Testis (tissue), 3 donors: Measurements from ENCODE around the gene CHCHD6. TPM values are rescaled to one million over a fixed set of nuclear protein-coding genes. Genes with fewer than 3 reads are reported as not detected.

Experiments
- DNase-seq: peaks from one replicate; pipeline ENCODE4 v3.0.0-alpha.2; 2019
- H3K27ac ChIP-seq, 2 donors: fragments of 200-600 bp; sonication (generic); one replicate each; pipeline ENCODE4 v1.5.1; 2019
- H3K27me3 ChIP-seq: fragments of 200-600 bp; sonication (generic); one replicate; pipeline ENCODE4 v1.5.1; 2019
- H3K36me3 ChIP-seq: fragments of 200-600 bp; sonication (generic); one replicate; pipeline ENCODE4 v1.5.1; 2017; ENCODE audit warnings: low read depth; ENCODE audit errors: missing control alignments
- H3K4me1 ChIP-seq: fragments of 200-600 bp; sonication (generic); one replicate; pipeline ENCODE4 v1.5.1; 2019
- H3K4me3 ChIP-seq, 2 donors: fragments of 200-600 bp; sonication (generic); one replicate each; pipeline ENCODE4 v1.5.1; 2017 to 2019
- H3K9me3 ChIP-seq: fragments of 200-600 bp; sonication (generic); one replicate; pipeline ENCODE4 v1.5.1; 2017
- CTCF ChIP-seq, 3 experiments: fragments of 450-650 bp in 2 of 3; fragments of 200-600 bp in 1 of 3; sonication (generic) in 1 of 3; IDR thresholded peaks; one replicate each; pipeline ENCODE4 v1.5.1; 2016 to 2019; ENCODE audit warnings: antibody characterized with exemption in 3 of 3, mild to moderate bottlenecking in 2 of 3, moderate library complexity in 1 of 3
- POLR2A ChIP-seq: fragments of 450-650 bp; IDR thresholded peaks from one replicate; pipeline ENCODE4 v1.6.1; 2017; ENCODE audit warnings: antibody characterized with exemption, mild to moderate bottlenecking, moderate library complexity
- WGBS, 2 donors: methylation state at CpG; one replicate each; pipeline ENCODE4 v1.1.5; 2018; 5-methylcytosine and 5-hydroxymethylcytosine counted together
- intact Hi-C: fragments of 100-400 bp; cut with DNase I; formaldehyde crosslinking; loops from one replicate; pipeline ENCODE4 v1.15.1; 2023; ENCODE audit warnings: low total_unique reads
- polyA plus RNA-seq: library from polyadenylated mRNA; stranded (reverse); fragments of 350-450 nt; fragmentation: Illumina TruSeq; extraction: RNeasy Lipid Tissue Mini Kit (QIAGEN cat#74804); gene quantifications from one replicate; pipeline ENCODE4 v1.2.3, GENCODE V29; 2014; ENCODE audit warnings: low read depth, low replicate concordance; ENCODE audit not compliant: insufficient read depth
- total RNA-seq, 2 donors: library from RNA; depleted of rRNA; stranded (reverse); fragments of >200 nt; gene quantifications; one replicate each; pipeline ENCODE4 v1.2.3, GENCODE V29; 2016

CHCHD6 gene
- total and polyA plus RNA-seq, 3 donors from 2014 or later, result 47.6 to 84.6 (median 49.9) TPM

- intact Hi-C loops, result no loop called here
- no peak overlapping the region for H3K4me3 ChIP-seq
- WGBS, 2 donors, result 95 to 98% methylated on average over 2 of the region's 2 CpGs
- TF ChIP-seq CTCF (IDR thresholded peaks at IDR 0.05) (no peak), POLR2A (no peak)
- no peak overlapping the region for H3K27ac ChIP-seq
- no peaks in the 10 kb centered on the region for H3K9me3 ChIP-seq
- no peak for DNase-seq
- H3K27me3 ChIP-seq, result no peaks in the 10 kb centered on the region
- H3K4me1 ChIP-seq, result no peaks in the 10 kb centered on the region
- H3K36me3 ChIP-seq, result no peaks in the 10 kb centered on the region
Measured at GRCh38 chr3:126723237-126723636, 19.2 kb downstream of the CHCHD6 start.

- no peak for DNase-seq
- intact Hi-C loops, result no loop called here
- TF ChIP-seq POLR2A, result no peak
- TF ChIP-seq CTCF (IDR thresholded peaks at IDR 0.05), result no peak
- Histone ChIP-seq H3K4me3 (no peak overlapping the region), H3K36me3 (no peaks in the 10 kb centered on the region), H3K27ac (no peak overlapping the region), H3K4me1 (no peaks in the 10 kb centered on the region), H3K27me3 (no peaks in the 10 kb centered on the region), H3K9me3 (no peaks in the 10 kb centered on the region)
- WGBS, 2 donors, result 69 to 71% methylated on average over 1 of the region's 1 CpG
Measured at GRCh38 chr3:126723801-126724200, 19.8 kb downstream of the CHCHD6 start.

- no peak overlapping the region for H3K27ac ChIP-seq
- H3K9me3 ChIP-seq, result no peaks in the 10 kb centered on the region
- intact Hi-C loops, result no loop called here
- H3K4me3 ChIP-seq, result no peak overlapping the region
- WGBS, 2 donors, result 92 to 94% methylated on average over 1 of the region's 1 CpG
- H3K4me1 ChIP-seq, result no peaks in the 10 kb centered on the region
- DNase-seq, result no peak
- no peak for TF ChIP-seq POLR2A
- no peak for TF ChIP-seq CTCF (IDR thresholded peaks at IDR 0.05)
- no peaks in the 10 kb centered on the region for H3K27me3 ChIP-seq
- H3K36me3 ChIP-seq, result no peaks in the 10 kb centered on the region
Measured at GRCh38 chr3:126728680-126729079, 24.6 kb downstream of the CHCHD6 start.

GRCh38 chr3:126730376-126730775, 26.3 kb downstream of the CHCHD6 start:
- TF ChIP-seq CTCF (IDR thresholded peaks at IDR 0.05) (no peak), POLR2A (no peak)
- intact Hi-C loops, result no loop called here
- Histone ChIP-seq H3K27me3 (no peaks in the 10 kb centered on the region), H3K9me3 (no peaks in the 10 kb centered on the region), H3K4me1 (no peaks in the 10 kb centered on the region), H3K36me3 (no peaks in the 10 kb centered on the region), H3K27ac (no peak overlapping the region), H3K4me3 (no peak overlapping the region)
- 96 to 98% methylated on average over 7 of the region's 7 CpGs for WGBS, 2 donors
- DNase-seq, result no peak

GRCh38 chr3:126731044-126731443, 27.0 kb downstream of the CHCHD6 start:
- TF ChIP-seq POLR2A (no peak), CTCF (IDR thresholded peaks at IDR 0.05) (no peak)
- no peaks in the 10 kb centered on the region for H3K9me3 ChIP-seq
- no peaks in the 10 kb centered on the region for H3K36me3 ChIP-seq
- DNase-seq, result no peak
- no peaks in the 10 kb centered on the region for H3K27me3 ChIP-seq
- H3K4me3 ChIP-seq, result no peak overlapping the region
- H3K27ac ChIP-seq, result no peak overlapping the region
- 76 to 82% methylated on average over 3 of the region's 3 CpGs for WGBS, 2 donors
- no peaks in the 10 kb centered on the region for H3K4me1 ChIP-seq
- intact Hi-C loops, result no loop called here
